Tibial artery (tissue), 4 donors: ENCODE data around the gene IGLL1.
A peak's percentile ranks its signal among the peaks of the same experiment; 100 is the strongest.

Experiments used
- DNase-seq, 2 donors: peaks; one replicate each; pipeline ENCODE4 v3.0.0-alpha.2; 2019
- H3K27ac ChIP-seq, 2 donors: fragments of 200-600 bp; sonication (generic) in 1 of 2; 1 replicate in 1 of 2; 2 replicates in 1 of 2; pipeline ENCODE4 v1.5.1; 2018 to 2019; ENCODE audit warnings: mild to moderate bottlenecking in 1 of 2
- H3K27me3 ChIP-seq, 2 donors: fragments of 200-600 bp; sonication (generic) in 1 of 2; one replicate each; pipeline versions ENCODE4 v1.5.1 to v1.6.0; 2016 to 2019
- H3K36me3 ChIP-seq, 3 donors: fragments of 200-600 bp; sonication (generic) in 2 of 3; one replicate each; pipeline ENCODE4 v1.5.1; 2016 to 2019; ENCODE audit warnings: mild to moderate bottlenecking in 2 of 3
- H3K4me1 ChIP-seq, 4 donors: fragments of 200-600 bp; sonication (generic) in 2 of 4; 1 replicate in 3 of 4; 2 replicates in 1 of 4; pipeline ENCODE4 v1.5.1; 2016 to 2019
- H3K4me3 ChIP-seq, 2 donors: fragments of 200-600 bp; sonication (generic) in 1 of 2; 1 replicate in 1 of 2; 2 replicates in 1 of 2; pipeline ENCODE4 v1.5.1; 2018 to 2019; ENCODE audit warnings: mild to moderate bottlenecking in 2 of 2
- H3K9me3 ChIP-seq, 3 donors: fragments of 200-600 bp; sonication (generic) in 1 of 3; one replicate each; pipeline ENCODE4 v1.5.1; 2016 to 2019
- intact Hi-C: fragments of 100-400 bp; cut with DNase I; formaldehyde crosslinking; loops from one replicate; pipeline ENCODE4 v1.15.0; 2023; ENCODE audit warnings: low total_unique reads
- TF ChIP-seq, protein P1 (sequence below), 2 experiments: fragments of 200-600 bp in 1 of 2; fragments of 450-650 bp in 1 of 2; IDR thresholded peaks; one replicate each; pipeline ENCODE4 v1.5.1; 2017 to 2019; ENCODE audit warnings: antibody characterized with exemption in 2 of 2, mild to moderate bottlenecking in 1 of 2, moderate library complexity in 1 of 2

IGLL1 gene

GRCh38 chr22:23533328-23533762 is 46.7 kb downstream of the IGLL1 start:
- Histone ChIP-seq H3K4me1 (peaks cover 0 to 4% (median 0%) of the 10 kb centered on the region in 4 donors), H3K27ac (no peak overlapping the region), H3K4me3 (no peak overlapping the region), H3K9me3 (no peaks in the 10 kb centered on the region), H3K27me3 (peaks cover 0 to 5% of the 10 kb centered on the region in 2 donors), H3K36me3 (no peaks in the 10 kb centered on the region)
- TF ChIP-seq, protein P1, sequence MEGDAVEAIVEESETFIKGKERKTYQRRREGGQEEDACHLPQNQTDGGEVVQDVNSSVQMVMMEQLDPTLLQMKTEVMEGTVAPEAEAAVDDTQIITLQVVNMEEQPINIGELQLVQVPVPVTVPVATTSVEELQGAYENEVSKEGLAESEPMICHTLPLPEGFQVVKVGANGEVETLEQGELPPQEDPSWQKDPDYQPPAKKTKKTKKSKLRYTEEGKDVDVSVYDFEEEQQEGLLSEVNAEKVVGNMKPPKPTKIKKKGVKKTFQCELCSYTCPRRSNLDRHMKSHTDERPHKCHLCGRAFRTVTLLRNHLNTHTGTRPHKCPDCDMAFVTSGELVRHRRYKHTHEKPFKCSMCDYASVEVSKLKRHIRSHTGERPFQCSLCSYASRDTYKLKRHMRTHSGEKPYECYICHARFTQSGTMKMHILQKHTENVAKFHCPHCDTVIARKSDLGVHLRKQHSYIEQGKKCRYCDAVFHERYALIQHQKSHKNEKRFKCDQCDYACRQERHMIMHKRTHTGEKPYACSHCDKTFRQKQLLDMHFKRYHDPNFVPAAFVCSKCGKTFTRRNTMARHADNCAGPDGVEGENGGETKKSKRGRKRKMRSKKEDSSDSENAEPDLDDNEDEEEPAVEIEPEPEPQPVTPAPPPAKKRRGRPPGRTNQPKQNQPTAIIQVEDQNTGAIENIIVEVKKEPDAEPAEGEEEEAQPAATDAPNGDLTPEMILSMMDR (IDR thresholded peaks at IDR 0.05): no peak
- intact Hi-C loops: loop anchor here (5.0 to 10.0 kb wide), 2 partner anchors 149 to 211 kb away; no protein-coding TSS in a partner anchor
- peak; percentile 19 to 48 for DNase-seq

- Histone ChIP-seq H3K27ac (no peak overlapping the region), H3K4me3 (no peak overlapping the region), H3K4me1 (peaks cover 0 to 4% (median 0%) of the 10 kb centered on the region in 4 donors), H3K9me3 (no peaks in the 10 kb centered on the region), H3K27me3 (peaks cover 0 to 5% of the 10 kb centered on the region in 2 donors), H3K36me3 (no peaks in the 10 kb centered on the region)
- intact Hi-C loops: loop anchor here (5.0 to 10.0 kb wide), 2 partner anchors 148 to 210 kb away; no protein-coding TSS in a partner anchor
- TF ChIP-seq, protein P1 (IDR thresholded peaks at IDR 0.05): no peak
- peak in 1 of 2 donors; percentile 16 for DNase-seq
Observed at GRCh38 chr22:23532731-23533130, 47.4 kb downstream of the IGLL1 start.

GRCh38 chr22:23531966-23532705 is 48.0 kb downstream of the IGLL1 start:
- peak; percentile 18 to 47 for DNase-seq
- TF ChIP-seq, protein P1 (IDR thresholded peaks at IDR 0.05): no peak
- no peaks in the 10 kb centered on the region for H3K9me3 ChIP-seq
- no peaks in the 10 kb centered on the region for H3K36me3 ChIP-seq
- peaks cover 0 to 4% (median 0%) of the 10 kb centered on the region in 4 donors for H3K4me1 ChIP-seq
- intact Hi-C loops: loop anchor here (5.0 to 10.0 kb wide), 2 partner anchors 147 to 210 kb away; no protein-coding TSS in a partner anchor
- H3K27me3 ChIP-seq: peaks cover 0 to 5% of the 10 kb centered on the region in 2 donors
- no peak overlapping the region for H3K27ac ChIP-seq
- H3K4me3 ChIP-seq: no peak overlapping the region

DNA sequence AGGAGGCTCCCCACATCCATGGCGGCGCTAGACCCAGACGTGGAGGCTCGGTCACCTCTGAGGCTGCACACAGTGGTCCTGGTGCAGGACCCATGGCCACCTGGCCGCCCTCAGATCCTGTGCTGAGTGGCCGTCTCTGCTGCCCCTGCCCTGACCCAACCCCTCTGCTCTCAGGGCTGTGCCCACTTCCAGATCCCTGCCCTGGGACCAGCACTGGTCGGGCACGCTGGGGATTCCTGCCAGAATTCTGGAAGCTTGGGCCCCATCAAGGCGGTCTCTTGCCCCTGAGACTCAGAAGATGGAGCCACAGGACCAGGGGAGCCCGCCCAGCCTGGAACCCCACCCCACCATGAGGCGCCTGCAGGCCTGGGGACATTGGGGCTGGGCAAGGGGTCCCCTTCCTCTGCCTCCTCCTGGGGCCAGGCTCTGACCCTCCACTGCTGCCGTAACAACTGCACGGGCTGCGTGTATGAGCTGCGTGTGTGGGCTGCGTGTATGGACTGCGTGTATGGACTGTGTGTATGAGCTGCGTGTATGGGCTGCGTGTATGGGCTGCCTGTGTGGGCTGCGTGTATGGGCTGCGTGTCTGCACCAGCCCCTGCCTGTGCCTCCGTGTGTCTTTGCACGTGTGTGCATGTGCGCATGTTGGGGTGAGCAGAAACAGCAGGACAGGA is 48.7 kb downstream of the IGLL1 start:
- intact Hi-C loops: loop anchor here (5.0 to 10.0 kb wide), 2 partner anchors 147 to 209 kb away; no protein-coding TSS in a partner anchor
- peak; percentile 12 to 55 for DNase-seq
- no peaks in the 10 kb centered on the region for H3K36me3 ChIP-seq
- peaks cover 0 to 5% of the 10 kb centered on the region in 2 donors for H3K27me3 ChIP-seq
- TF ChIP-seq, protein P1 (IDR thresholded peaks at IDR 0.05): no peak
- H3K9me3 ChIP-seq: no peaks in the 10 kb centered on the region
- no peak overlapping the region for H3K4me3 ChIP-seq
- H3K27ac ChIP-seq: no peak overlapping the region
- peaks cover 0 to 10% (median 0%) of the 10 kb centered on the region in 4 donors for H3K4me1 ChIP-seq

- intact Hi-C loops: loop anchor here (5.0 to 10.0 kb wide), 2 partner anchors 146 to 209 kb away; no protein-coding TSS in a partner anchor
- peaks cover 0 to 12% (median 0%) of the 10 kb centered on the region in 4 donors for H3K4me1 ChIP-seq
- no peaks in the 10 kb centered on the region for H3K36me3 ChIP-seq
- peaks cover 0 to 5% of the 10 kb centered on the region in 2 donors for H3K27me3 ChIP-seq
- TF ChIP-seq, protein P1 (IDR thresholded peaks at IDR 0.05): no peak
- peak in 1 of 2 donors; percentile 7 for DNase-seq
- no peaks in the 10 kb centered on the region for H3K9me3 ChIP-seq
- no peak overlapping the region for H3K4me3 ChIP-seq
- no peak overlapping the region for H3K27ac ChIP-seq
Observed at GRCh38 chr22:23530766-23531282, 49.3 kb downstream of the IGLL1 start.
